ENCODE data around the gene DEDD. TPM values are rescaled to one million over a fixed set of nuclear protein-coding genes. Genes with fewer than 3 reads are reported as not detected.

DEDD gene
- total and polyA plus RNA-seq, 2 of the 13 experiments (the other 11 are each of a cell fraction or from before 2014, with no cell fraction given) = 12.6 to 27.8 TPM

- TF ChIP-seq CHCHD3 (CRISPR knock-in tag; IDR thresholded peaks at IDR 0.05) (no peak), RBFOX2 (IDR thresholded peaks at IDR 0.05; ENCODE audit: low read depth, low read length) (peak; percentile 67), ZBTB43 (CRISPR knock-in tag; conservative IDR thresholded peaks at IDR 0.05) (no peak; the same call in 1 of the 2 replicates), ZMYM4 (CRISPR knock-in tag; IDR thresholded peaks at IDR 0.05) (peak; percentile 92), JARID2 (CRISPR knock-in tag; IDR thresholded peaks at IDR 0.05; ENCODE audit: insufficient replicate concordance) (no peak), SMAD1 (CRISPR knock-in tag; IDR thresholded peaks at IDR 0.05; ENCODE audit: borderline replicate concordance, low read depth) (no peak), MLLT10 (CRISPR knock-in tag; IDR thresholded peaks at IDR 0.05) (no peak), ZNF292 (CRISPR knock-in tag; IDR thresholded peaks at IDR 0.05; ENCODE audit: borderline replicate concordance, low read depth) (no peak), ZNF792 (CRISPR knock-in tag; IDR thresholded peaks at IDR 0.05) (no peak), ATF5 (CRISPR knock-in tag; IDR thresholded peaks at IDR 0.05; ENCODE audit: low read depth) (no peak), ZC3H4 (CRISPR knock-in tag; IDR thresholded peaks at IDR 0.05; ENCODE audit: borderline replicate concordance) (no peak), KDM2A (CRISPR knock-in tag; IDR thresholded peaks at IDR 0.05; ENCODE audit: borderline replicate concordance, low read depth) (peak; percentile 92), NFIC (IDR thresholded peaks at IDR 0.05; ENCODE audit: low read length) (no peak), MTA3 (CRISPR knock-in tag; IDR thresholded peaks at IDR 0.05) (no peak), TBP (CRISPR knock-in tag; IDR thresholded peaks at IDR 0.05) (no peak), ZSCAN22 (CRISPR knock-in tag; IDR thresholded peaks at IDR 0.05) (no peak), NFKBIZ (CRISPR knock-in tag; IDR thresholded peaks at IDR 0.05) (no peak), PAX8 (CRISPR knock-in tag; IDR thresholded peaks at IDR 0.05; ENCODE audit: borderline replicate concordance) (no peak), STAT5B (CRISPR knock-in tag; IDR thresholded peaks at IDR 0.05) (0 out of 2 replicates have a peak, but pooled peaks have one; percentile 26), ZNF224 (CRISPR knock-in tag; IDR thresholded peaks at IDR 0.05) (no peak)
- TF ChIP-seq, protein P1, sequence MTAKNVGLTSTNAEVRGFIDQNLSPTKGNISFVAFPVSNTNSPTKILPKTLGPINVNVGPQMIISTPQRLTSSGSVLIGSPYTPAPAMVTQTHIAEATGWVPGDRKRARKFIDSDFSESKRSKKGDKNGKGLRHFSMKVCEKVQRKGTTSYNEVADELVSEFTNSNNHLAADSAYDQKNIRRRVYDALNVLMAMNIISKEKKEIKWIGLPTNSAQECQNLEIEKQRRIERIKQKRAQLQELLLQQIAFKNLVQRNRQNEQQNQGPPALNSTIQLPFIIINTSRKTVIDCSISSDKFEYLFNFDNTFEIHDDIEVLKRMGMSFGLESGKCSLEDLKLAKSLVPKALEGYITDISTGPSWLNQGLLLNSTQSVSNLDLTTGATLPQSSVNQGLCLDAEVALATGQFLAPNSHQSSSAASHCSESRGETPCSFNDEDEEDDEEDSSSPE (CRISPR knock-in tag; IDR thresholded peaks at IDR 0.05) = peak; percentile 81
- TF ChIP-seq, protein P2, sequence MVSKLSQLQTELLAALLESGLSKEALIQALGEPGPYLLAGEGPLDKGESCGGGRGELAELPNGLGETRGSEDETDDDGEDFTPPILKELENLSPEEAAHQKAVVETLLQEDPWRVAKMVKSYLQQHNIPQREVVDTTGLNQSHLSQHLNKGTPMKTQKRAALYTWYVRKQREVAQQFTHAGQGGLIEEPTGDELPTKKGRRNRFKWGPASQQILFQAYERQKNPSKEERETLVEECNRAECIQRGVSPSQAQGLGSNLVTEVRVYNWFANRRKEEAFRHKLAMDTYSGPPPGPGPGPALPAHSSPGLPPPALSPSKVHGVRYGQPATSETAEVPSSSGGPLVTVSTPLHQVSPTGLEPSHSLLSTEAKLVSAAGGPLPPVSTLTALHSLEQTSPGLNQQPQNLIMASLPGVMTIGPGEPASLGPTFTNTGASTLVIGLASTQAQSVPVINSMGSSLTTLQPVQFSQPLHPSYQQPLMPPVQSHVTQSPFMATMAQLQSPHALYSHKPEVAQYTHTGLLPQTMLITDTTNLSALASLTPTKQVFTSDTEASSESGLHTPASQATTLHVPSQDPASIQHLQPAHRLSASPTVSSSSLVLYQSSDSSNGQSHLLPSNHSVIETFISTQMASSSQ (IDR thresholded peaks at IDR 0.05; ENCODE audit: low read depth) = no peak
- TF ChIP-seq, protein P2 (CRISPR knock-in tag; IDR thresholded peaks at IDR 0.05; ENCODE audit: borderline replicate concordance) = no peak; the same call in 1 of the 2 replicates
Observed at GRCh38 chr1:161165742-161166668, 33.5 kb upstream of the DEDD start, which contains the start of gene PPOX (continued).

Measured in HepG2 (cell line).